ENCODE measurements around the gene ASIC2. TPM values are rescaled to one million over a fixed set of nuclear protein-coding genes. Genes with fewer than 3 reads are reported as not detected.

The ASIC2 gene
- total RNA-seq, 1 donor from 2014 or later = not detected

DNA sequence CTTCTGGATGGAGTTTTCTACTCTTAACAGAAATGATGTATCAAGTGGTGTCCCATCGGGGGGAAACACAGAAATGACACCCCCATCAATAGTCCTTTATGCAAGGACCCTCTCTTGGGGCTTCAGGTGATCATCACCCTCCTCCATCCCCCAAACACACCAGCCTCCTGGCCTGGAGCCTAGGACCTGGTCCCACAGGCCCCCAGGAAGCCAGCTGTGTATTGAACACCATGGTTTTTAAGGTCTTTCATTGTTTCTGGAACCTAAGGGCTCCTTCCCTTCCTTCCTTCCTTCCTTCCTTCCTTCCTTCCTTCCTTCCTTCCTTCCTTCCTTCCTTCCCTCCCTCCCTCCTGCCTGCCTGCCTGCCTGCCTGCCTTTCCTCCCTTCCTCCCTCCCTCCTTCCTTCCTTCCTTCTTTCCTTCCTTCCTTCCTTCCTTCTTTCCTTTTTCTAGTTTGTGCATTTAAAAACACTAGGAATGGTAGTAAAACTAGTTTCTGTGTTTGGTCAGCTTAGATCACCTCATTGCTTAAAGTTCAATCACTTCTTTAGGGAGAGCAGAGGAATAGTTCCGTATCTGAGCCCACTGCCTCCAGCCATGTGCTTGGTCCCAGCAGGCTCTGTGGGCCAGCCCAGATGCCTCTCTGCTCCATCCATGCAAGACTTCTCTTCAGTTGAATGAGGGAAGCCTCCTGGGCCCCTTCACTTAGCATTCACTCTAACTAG is 23.6 kb downstream of the ASIC2 start:
- ATAC-seq (ENCODE audit: low read depth) = no peak
- no peak for TF ChIP-seq CTCF (IDR thresholded peaks at IDR 0.05)
- intact Hi-C loops (cut with micrococcal nuclease) = no loop called here
- ChIA-PET CTCF (no interaction called here), POLR2A (no interaction called here)
- Mint-ChIP-seq H3K9me3 (no peaks in the 10 kb centered on the region), H3K27ac (no peak overlapping the region), H3K27me3 (peaks cover 2% of the 10 kb centered on the region), H3K4me3 (no peak overlapping the region), H3K4me1 (no peaks in the 10 kb centered on the region), H3K36me3 (ENCODE audit: low read depth) (no peaks in the 10 kb centered on the region)
- no peak for DNase-seq

DNA sequence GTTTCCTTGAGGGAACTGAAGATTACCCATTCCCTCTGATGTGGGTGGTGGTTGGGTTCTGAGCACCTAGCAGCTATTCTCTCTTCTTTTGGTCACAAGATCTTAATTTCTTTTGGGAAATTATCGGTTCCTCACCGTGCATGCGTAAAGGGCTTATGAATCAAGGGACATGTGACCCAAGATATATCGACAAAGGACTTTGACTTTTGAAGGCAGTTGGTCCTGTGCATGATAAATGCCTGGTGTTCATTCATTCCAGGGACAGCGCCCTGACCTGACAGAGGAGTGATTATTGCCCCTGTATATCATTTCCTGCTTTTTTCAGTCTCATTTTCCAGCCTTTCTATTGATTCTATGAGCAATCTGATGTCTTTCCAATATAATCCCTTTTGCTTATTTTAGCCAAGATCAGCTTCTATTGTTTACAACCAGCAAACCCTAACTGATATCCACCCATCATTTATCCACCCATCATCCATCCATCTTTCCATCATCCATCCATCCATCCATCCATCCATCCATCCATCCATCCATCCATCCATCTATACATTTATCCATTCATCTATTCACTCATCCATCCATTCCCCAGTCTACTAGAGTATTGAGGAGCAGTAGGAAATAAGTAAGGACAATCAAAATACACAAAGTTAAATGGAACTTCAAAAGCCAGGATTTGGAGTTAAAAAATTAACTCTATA is 25.1 kb downstream of the ASIC2 start:
- Mint-ChIP-seq H3K36me3 (ENCODE audit: low read depth) (no peaks in the 10 kb centered on the region), H3K4me3 (no peak overlapping the region), H3K4me1 (no peaks in the 10 kb centered on the region), H3K27me3 (peaks cover 2% of the 10 kb centered on the region), H3K9me3 (no peaks in the 10 kb centered on the region), H3K27ac (no peak overlapping the region)
- POLR2A ChIA-PET = no interaction called here
- ATAC-seq (ENCODE audit: low read depth) (no peak), DNase-seq (no peak)
- intact Hi-C loops (cut with micrococcal nuclease) = no loop called here
- CTCF ChIA-PET = no interaction called here
- TF ChIP-seq CTCF (IDR thresholded peaks at IDR 0.05) = no peak

- no peaks in the 10 kb centered on the region for H3K9me3 Mint-ChIP-seq
- H3K27ac Mint-ChIP-seq = no peak overlapping the region
- intact Hi-C loops (cut with micrococcal nuclease) = no loop called here
- TF ChIP-seq CTCF (IDR thresholded peaks at IDR 0.05) = no peak
- ATAC-seq (ENCODE audit: low read depth) = no peak
- peaks cover 2% of the 10 kb centered on the region for H3K27me3 Mint-ChIP-seq
- CTCF ChIA-PET = no interaction called here
- H3K36me3 Mint-ChIP-seq (ENCODE audit: low read depth) = no peaks in the 10 kb centered on the region
- H3K4me1 Mint-ChIP-seq = no peaks in the 10 kb centered on the region
- POLR2A ChIA-PET = no interaction called here
- no peak overlapping the region for H3K4me3 Mint-ChIP-seq
- no peak for DNase-seq
Observed at GRCh38 chr17:33267271-33267790, 25.8 kb downstream of the ASIC2 start.

DNA sequence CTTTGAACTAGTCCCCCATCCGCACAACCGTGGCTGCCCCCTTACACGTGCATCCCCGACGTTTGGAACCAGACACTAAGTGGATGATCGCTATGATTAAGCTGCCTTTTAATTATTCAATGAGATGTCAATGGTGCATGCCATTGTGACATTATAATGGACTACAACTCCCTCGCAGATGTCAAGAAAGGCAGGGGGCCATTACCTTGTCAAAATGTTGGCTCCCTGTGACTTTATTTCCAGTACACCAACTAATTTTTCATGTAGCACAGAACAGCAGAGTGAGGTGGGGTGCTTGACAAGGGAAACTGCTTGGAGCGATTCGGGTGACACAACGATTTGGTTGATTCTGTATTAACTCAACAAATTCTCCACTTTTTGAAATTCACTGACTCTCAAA is 26.5 kb downstream of the ASIC2 start:
- ChIA-PET CTCF (no interaction called here), POLR2A (no interaction called here)
- H3K9me3 Mint-ChIP-seq = no peaks in the 10 kb centered on the region
- DNase-seq (no peak), ATAC-seq (ENCODE audit: low read depth) (no peak)
- no peak overlapping the region for H3K27ac Mint-ChIP-seq
- intact Hi-C loops (cut with micrococcal nuclease) = no loop called here
- H3K36me3 Mint-ChIP-seq (ENCODE audit: low read depth) = no peaks in the 10 kb centered on the region
- no peak for TF ChIP-seq CTCF (IDR thresholded peaks at IDR 0.05)
- no peak overlapping the region for H3K4me3 Mint-ChIP-seq
- no peaks in the 10 kb centered on the region for H3K4me1 Mint-ChIP-seq
- peaks cover 2% of the 10 kb centered on the region for H3K27me3 Mint-ChIP-seq

DNA sequence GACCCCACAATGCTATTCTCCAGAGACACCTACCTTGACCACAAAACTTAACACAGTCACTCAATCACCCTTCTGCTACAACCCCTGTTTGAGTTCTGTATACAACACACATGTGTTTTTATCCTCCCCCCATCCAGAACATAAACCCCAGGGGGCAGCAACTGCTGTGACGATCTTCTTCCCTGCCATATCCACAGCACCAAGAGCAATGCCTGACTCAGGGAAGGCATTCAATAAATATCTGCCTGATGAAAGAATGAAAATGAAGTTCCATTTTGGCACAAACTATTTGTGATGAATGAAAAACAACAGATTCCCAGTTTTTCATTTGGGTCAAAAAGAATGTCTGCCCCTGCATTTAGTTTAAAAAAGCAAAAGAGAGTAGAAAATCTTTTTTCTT is 27.0 kb downstream of the ASIC2 start:
- no peaks in the 10 kb centered on the region for H3K9me3 Mint-ChIP-seq
- H3K27ac Mint-ChIP-seq = no peak overlapping the region
- ATAC-seq (ENCODE audit: low read depth) (no peak), DNase-seq (no peak)
- no peak for TF ChIP-seq CTCF (IDR thresholded peaks at IDR 0.05)
- CTCF ChIA-PET = no interaction called here
- no peaks in the 10 kb centered on the region for H3K4me1 Mint-ChIP-seq
- H3K36me3 Mint-ChIP-seq (ENCODE audit: low read depth) = no peaks in the 10 kb centered on the region
- intact Hi-C loops (cut with micrococcal nuclease) = no loop called here
- peaks cover 2% of the 10 kb centered on the region for H3K27me3 Mint-ChIP-seq
- POLR2A ChIA-PET = no interaction called here
- no peak overlapping the region for H3K4me3 Mint-ChIP-seq
